ENCODE measurements around the gene DEAF1.
"Not testable (repeated sequence)": the region's sequence is repeated elsewhere in the genome, so short reads cannot be mapped to it uniquely, and the experiment has no call there.

DEAF1 gene

DNA sequence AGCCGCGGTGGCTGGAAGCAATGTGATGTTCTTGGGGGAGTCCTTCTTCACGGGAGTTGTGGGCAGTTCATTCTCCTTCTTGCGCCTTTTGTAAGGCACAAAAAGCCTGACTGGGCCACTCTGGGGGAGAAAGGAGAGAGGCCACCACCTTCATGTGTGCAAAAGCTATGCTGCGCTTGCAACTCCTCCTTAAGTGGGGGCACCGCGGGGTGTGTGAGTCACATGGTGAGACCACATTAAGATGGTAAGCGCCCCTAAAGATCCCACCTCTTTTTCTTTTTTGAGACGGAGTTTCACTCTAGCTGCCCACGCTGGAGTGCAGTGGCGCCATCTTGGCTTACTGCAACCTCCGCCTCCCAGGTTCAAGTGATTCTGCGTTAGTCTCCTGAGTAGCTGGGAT, 14.1 kb downstream of the DEAF1 start:
- no peak for DNase-seq (ENCODE audit: low read depth in 1 of 2, low spot score in 1 of 2)

DNA sequence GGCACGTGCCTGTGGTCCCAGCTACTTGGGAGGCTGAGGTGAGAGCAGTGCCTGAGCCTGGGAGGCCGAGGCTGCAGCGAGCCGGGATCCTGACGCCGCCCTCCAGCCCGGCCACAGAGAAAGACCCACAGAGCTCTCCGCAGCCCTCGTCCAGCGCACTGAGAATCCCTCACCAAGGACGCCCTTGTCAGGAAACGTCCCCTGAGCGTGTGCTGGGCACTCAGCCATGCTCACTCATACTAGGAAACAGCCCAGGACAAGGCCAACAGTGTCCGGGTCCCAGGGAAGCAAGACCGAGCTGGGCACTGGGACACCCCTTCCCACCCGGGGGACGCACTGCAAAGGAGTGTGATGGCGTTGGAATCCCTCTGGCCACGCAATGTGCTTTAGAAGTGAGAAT, 14.5 kb downstream of the DEAF1 start:
- DNase-seq (ENCODE audit: low read depth in 1 of 2, low spot score in 1 of 2), result no peak

DNA sequence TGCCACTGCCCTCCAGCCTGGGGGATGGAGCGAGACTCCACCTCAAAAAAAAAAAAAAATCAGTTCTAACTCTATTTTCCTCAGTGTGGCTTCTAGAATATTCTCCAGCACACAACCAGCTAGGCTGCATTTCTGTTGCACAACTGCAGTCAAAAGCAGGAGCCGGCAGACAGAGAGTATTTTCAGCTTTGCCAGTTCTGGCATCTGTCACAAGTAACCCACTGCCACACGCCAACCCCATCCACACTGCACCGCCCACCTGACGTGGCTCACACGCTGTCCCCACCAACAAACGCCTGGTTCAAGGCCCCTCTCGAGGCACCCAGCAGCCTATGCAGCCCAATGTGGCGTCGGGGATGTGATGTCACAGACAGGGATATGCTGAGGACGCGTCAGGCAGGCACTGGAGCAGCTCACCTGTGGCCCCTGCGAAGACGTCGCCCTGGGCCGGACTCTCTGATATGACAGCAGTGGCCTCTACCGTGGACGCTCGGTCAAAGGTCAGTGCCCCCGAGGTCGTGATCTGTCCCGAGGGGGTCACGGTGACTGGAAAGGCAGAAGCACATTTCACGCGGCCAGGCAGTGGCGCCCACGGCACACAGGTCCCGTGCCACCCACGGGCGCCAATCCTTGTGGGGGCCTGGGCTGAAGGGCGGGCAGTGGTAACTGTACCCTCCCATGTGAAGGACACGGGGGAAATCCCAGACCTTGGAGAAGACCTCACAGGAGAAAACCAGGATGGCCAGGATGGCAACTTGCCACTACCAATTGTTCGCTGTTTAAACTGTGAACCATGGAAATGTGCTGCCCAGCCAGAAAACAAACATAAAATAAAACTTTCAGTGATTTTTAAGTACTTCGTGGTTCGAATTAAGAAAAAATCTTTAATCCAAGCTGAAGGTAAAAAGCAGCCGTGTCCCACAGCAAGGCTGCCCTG, 15.5 kb downstream of the DEAF1 start:
- no peak for DNase-seq (ENCODE audit: low read depth in 1 of 2, low spot score in 1 of 2)

DNA sequence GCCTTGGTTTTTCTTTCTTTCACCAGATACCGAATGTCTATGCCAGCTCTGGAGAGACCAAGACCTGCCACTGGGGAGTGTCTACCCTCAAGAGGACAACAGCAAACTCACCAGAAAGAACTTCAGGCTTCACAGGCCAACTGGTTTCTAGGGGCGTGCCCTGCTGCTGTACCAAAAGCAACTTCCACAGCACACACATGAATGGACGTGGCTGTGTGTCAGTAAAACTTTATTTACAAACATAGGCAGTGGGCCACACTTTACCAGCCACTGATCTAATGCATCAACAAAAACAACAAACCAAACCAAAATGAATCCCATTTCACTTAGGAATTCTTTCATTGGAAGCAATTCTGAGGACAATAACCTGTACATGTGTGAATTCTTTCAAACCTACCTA, 16.7 kb downstream of the DEAF1 start:
- no peak for DNase-seq (ENCODE audit: low read depth in 1 of 2, low spot score in 1 of 2)

DNA sequence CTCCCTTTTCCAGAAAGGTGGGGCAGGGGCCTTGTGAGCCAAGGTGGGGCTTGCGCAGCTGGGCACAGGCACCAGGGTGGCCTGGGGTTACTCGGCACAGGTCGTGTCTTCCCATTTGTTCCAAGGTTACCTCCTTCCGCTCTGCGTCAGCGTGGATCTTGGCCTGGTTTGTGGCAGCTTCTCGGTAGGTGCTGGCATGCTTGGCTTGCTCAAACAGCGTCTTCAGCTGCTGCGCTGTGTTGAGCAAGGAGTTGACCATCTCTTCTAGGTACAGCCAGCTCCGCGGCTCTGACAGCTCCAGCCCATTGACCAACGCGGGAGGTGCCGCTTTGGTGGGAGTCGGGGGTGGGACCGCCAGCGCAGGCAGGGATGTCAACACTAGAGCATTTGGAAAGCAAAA, 20.6 kb downstream of the DEAF1 start:
- no peak for DNase-seq (ENCODE audit: low read depth in 1 of 2, low spot score in 1 of 2)

DNA sequence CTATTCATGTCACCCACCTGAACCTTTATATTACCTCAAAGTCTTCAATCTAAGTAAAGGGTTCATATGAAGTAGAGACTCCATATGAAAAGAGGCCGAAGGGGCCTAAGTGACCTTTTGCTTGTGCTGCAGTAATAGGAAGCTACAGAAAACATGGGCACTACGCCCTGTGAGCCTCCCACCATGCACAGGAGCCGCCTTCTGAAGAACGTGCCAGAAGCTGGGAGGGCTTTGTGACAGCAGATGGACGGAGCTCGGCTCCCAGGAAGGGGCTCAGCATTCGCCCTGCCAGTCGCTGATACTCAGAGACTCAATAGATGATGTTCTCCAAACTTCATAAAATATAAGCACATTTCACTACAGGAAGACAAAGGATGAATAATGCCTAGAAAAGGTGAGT, 21.2 kb downstream of the DEAF1 start:
- no peak for DNase-seq (ENCODE audit: low read depth in 1 of 2, low spot score in 1 of 2)

DNA sequence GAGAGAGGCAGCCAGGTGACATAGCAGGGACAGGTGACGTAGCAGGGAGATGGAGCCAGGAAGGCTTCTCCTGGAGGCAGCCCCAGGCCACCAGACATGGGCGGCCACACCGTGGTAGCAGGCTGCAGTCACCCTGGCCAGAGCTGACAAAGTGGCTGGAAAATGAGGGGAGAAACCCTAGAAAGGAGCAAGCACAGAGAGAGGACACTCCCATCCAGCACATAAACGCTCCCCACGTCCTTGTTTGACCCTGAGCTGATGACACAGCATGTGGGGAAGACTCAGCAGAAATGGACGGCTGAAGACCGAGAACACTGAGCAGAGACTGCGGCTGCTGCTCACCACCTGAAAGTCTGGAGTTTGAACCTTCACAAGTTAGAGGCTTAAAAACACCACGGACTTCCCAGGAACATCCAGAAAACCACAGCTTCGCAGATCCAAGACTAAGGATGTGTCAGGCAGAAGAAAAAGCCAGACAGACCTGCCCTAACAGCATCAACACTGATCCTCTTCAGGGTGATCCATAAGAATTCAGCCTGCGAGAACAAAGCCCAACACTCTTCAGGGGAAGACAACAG, 29.2 kb downstream of the DEAF1 start:
- no peak for DNase-seq (ENCODE audit: low read depth in 1 of 2, low spot score in 1 of 2)

DNA sequence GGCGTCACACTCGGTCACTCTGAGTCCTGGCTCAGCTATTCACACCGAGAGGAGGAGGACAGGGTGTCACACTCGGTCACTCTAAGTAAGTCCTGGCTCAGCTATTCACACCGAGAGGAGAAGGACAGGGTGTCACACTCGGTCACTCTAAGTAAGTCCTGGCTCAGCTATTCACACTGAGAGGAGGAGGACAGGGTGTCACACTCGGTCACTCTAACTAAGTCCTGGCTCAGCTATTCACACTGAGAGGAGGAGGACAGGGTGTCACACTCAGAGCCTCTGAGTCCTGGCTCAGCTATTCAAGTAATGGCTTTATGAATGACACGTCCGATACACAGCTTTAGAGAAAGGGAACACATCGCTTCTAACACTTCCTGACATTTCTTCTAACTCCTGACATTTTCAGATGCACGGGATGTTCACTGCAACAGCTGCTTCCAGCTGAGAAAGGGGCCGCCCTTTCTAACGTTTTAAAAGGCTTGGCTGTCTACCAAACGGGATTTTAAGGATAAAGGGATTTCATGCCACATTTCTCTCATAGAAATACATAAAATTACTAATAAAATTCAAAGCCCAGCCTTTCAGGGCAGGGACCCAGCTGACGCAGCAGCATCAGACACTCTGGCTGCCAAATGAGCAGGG, 29.8 kb downstream of the DEAF1 start:
- DNase-seq (ENCODE audit: low read depth in 1 of 2, low spot score in 1 of 2), result no peak

DNA sequence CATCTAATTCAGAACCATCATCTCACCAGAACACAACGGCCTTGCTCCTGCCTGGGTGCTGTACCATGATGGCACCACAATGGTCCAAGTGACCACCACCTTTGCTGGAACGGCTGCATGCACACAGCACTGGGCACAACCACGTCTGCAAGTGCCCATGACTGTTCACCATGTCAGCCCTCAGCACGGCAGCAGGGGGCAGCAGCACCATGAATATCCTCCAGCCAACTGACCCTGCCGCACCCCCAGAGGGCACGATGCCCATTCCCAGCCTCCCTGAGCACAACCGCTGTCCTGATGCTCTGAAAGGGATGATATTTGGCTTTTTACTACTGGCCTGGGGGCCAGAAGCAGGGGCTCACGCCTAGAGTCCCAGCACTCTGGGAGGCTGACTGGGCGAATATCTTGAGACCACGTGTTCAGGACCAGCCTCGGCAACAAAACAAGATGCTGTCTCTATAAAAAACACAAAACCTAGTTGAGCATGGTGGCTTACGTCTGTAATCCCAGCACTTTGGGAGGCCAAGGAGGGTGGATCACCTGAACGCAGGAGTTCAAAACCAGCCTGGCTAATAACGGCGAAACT, 32.2 kb downstream of the DEAF1 start:
- DNase-seq (ENCODE audit: low read depth in 1 of 2, low spot score in 1 of 2), result no peak

DNA sequence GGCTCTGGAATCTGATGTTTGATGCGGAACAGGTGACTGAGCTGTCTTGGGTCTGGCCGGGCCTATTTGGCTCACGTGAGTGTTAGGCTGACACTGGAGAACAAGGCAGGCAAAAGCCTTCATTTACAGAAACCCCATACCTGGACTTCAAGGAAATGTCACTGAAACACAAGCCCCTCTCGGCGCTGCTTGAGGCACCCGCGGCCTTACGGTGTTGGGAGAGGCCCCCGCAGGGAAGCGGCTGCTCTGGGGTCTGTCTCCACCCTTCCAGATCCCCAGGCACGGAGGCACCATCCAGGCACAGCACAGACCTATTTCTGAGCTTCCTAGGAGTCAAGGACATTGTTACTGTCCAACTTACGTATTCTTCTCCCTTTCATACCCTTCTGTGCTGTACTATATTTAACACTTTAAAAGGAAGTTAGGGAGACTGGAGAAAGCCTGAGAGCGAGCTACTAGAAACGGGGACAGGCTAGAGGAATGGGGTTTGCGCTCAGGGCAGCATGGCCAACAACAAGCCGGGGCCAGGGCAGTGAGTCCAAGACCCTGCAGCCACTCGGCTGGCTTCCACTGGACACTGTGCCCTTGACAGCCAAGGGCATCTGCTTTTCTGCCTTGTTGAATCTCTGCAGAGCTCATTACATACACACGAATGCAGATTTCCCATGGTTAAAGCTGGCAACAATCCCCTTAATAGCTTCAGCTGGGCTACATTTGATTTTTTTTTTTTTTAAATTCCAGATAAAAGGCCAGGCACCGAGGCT, 34.2 kb downstream of the DEAF1 start:
- DNase-seq (ENCODE audit: low read depth in 1 of 2, low spot score in 1 of 2), result no peak

DNA sequence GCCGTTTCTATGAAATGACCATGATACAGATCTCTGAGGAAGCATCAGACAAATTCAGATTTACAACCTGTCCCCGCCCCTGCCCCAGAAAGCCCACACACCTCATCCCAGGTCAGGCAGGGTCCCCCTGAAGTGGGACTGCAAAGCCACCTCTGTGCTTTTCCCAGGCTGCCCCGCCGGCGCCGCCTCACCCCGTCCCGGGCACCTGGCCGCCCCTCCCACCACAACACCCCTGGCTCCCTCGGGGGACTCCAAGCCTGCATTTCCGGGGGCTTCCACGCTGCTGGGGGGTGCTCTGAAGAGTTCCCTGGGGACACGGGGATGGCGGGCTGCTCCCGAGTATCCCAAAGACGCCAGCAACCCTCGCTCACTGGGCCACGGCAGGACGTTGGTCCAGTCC, 34.7 kb downstream of the DEAF1 start:
- DNase-seq (ENCODE audit: low read depth in 1 of 2, low spot score in 1 of 2), result no peak

DNA sequence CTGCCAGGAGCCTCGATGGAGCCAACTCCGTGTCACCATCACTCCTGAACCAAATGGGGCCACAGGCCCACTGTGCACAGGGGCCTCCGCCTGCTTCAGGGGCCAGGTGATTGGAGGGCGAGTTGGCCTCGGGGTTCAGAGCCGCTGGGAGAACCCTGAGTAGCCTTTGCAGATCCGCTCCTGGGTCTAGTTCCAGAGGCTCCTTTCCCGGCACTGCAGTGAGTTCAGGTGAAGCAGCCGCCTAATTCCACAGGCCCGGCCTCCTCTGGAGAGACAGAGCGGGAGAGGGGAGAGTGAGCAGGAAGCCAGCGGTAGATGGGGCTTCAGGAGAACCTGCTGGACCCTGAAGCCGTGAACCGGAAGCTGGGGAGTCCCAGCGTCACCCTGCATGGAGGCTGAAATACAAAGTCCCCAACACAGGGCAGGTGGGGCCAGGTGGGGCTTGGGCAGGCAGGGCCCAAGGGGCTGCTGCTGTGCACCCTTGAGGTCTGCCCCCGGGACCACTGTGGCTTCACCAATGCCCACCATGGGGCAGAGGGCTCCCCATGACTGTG, 35.4 kb downstream of the DEAF1 start:
- DNase-seq (ENCODE audit: low read depth in 1 of 2, low spot score in 1 of 2), result no peak

DNA sequence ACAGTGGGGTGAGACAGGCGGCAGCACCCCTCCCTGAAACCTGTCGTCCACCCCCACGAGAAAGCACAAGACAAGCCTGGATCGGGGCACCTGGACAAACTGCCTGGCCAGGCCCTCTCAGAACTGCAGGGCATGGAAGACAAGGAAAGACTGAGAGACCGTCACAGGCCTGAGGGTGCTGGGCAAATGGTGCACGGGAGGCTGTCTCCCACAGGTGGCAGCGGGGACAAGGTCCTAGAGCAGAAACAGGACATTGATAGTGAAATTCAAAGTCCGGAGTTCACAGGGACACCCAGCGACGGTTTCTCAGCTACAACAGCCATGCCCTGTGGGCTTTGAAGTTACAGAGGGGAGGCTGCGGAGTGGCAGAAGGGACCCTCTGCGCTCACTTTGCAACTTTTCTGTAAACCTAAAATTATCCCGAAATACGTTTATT, 37.3 kb downstream of the DEAF1 start:
- DNase-seq (ENCODE audit: low read depth in 1 of 2, low spot score in 1 of 2), result no peak

DNA sequence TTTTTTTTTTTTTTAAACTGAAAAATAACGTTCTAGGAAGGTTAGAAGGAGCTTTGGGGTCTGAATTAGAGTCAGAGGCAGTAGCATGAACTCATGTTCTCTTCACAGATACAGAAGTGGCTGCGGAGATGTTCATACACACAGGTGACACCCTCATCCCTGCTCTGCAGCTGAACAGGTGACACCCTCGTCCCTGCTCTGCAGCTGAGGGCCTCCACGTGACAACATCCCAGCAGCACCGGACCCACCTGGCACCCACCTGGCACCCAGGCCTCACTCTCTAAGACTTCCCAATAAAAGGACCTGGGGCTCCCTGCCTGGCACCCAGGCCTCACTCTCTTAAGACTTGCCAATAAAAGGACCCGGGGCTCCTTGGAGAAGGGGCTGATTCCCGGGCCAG, 38.2 kb downstream of the DEAF1 start:
- no peak for DNase-seq (ENCODE audit: low read depth in 1 of 2, low spot score in 1 of 2)

DNA sequence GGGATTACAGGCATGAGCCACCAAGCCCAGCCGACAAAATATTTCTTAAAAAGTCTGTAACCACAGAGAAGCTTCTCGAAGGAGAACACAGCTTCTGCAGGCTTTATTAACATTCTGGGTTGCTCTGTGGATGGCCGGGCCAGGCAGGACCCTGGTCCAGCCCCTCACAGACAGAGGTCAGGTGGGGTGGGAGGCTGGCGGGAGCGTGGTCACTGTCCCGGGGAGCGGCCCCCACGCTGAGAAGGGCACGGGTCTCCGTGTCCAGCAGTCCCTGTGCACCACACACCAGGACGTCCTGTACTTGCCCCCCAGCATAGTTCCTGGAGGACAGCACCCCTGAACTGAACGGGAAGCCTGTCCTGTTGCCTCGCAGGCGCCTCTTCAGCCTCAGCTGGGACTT, 38.6 kb downstream of the DEAF1 start:
- no peak for DNase-seq (ENCODE audit: low read depth in 1 of 2, low spot score in 1 of 2)

DNA sequence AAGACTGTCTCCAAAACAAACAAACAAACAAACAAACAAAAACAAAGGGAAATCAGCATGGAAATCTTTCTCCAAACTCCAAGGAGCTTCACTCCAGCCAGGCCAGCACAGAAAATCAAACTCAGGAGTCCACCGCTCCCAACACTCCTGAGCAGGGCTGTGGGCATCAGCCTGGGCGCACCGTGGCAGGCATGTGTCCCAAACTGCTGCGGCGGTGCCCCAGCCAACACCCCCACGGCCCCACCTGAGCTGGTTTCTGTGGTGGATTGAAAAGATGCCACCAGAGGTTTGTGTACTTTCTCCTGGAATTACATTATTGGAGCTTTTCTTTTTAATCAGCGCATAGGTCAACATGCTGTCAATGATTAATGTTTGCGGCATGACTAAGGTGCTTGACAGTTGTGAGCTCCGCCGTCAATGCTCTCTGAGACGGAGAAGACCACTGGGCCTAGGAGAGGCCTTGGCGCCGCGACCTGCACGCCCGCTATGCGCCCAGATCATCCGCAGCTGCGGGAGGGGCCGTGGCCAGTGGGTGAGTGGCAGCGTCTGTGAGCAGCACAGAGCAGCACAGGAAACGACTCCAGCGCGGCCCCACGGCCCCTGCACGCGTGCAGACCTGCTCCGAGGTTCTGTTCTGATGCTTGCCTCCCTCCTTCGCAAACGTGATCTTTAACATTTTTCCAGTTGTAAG, 39.8 kb downstream of the DEAF1 start:
- no peak for DNase-seq (ENCODE audit: low read depth in 1 of 2, low spot score in 1 of 2)

DNA sequence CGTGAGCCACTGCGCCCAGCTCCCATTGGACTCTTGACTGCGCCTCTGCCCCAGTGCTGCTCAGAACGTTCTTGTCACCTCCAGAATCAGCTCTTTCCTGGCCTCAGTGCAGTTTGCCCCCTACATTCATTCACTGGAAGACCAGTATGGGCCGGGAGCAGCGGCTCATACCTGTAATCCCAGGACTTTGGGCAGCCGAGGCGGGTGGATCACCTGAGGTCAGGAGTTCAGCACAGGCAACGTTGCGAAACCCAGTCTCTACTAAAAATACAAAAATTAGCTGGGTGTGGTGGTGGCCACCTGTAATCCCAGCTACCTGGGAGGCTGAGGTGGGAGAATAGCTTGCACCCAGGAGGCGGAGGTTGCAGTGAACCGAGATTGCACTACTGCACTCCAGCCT, 40.6 kb downstream of the DEAF1 start:
- not testable (repeated sequence) for DNase-seq (ENCODE audit: low read depth in 1 of 2, low spot score in 1 of 2)

DNA sequence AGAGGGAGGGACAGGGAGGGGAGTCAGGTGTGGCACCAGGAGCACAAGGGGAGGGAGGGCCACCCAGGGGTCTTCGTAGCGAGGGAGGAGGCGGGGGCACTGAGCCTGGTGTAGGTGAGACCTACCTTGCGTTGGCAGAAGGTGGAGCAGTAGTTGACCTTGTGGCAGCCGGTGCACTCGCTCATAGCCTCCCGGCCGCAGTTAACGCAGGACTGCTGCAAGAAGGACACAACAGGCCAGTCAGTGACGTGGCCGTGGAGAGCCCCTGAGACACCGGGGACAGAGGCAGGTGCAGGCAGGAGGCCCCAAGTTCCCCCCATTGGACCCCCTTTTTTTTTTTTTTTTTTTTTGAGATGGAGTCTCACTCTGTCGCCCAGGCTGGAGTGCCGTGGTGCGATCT, 41.2 kb downstream of the DEAF1 start:
- no peak for DNase-seq (ENCODE audit: low read depth in 1 of 2, low spot score in 1 of 2)

DNA sequence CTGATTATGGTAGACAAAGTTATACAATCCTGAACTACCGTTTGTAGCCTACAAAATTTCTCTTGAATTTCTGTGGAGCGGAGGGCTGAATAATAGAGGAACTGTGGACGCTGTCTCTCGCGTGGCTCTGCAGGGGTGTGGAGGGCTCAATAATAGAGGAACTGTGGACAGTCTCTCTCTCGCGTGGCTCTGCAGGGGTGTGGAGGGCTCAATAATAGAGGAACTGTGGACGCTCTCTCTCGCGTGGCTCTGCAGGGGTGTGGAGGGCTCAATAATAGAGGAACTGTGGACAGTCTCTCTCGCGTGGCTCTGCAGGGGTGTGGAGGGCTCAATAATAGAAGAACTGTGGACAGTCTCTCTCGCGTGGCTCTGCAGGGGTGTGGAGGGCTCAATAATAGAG, 41.9 kb downstream of the DEAF1 start:
- DNase-seq (ENCODE audit: low read depth in 1 of 2, low spot score in 1 of 2), result not testable (repeated sequence)

DNA sequence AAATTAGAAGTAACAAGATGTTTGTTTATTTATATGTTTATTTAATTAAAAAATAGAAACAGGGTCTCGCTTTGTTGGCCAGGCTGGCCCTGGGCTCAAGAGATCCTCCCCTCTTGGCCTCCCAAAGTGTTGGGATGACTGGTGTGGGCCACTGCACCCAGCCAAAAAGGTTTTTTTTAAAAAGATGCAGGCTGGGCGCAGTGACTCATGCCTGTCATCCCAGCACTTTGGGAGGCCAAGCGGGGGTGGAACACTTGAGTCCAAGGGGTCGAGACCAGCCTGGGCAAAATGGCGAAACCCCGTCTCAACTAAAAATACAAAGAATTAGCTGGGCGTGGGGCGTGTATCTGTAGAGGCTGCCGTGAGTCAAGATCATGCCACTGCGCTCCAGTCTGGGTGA, 44.5 kb downstream of the DEAF1 start:
- DNase-seq (ENCODE audit: low read depth in 1 of 2, low spot score in 1 of 2), result no peak
